22Rv1 (cell line): ENCODE results near the gene TCF25.

Source experiments
- ZFX ChIP-seq: fragments of 450-650 bp; IDR thresholded peaks from 2 replicates; pipeline ENCODE4 v1.6.1; 2017; ENCODE audit warnings: antibody characterized with exemption, borderline replicate concordance
- TF ChIP-seq, protein P1 (sequence below): fragments of 450-650 bp; IDR thresholded peaks from 2 replicates; pipeline ENCODE4 v1.5.1; 2017; ENCODE audit warnings: mild to moderate bottlenecking

DNA sequence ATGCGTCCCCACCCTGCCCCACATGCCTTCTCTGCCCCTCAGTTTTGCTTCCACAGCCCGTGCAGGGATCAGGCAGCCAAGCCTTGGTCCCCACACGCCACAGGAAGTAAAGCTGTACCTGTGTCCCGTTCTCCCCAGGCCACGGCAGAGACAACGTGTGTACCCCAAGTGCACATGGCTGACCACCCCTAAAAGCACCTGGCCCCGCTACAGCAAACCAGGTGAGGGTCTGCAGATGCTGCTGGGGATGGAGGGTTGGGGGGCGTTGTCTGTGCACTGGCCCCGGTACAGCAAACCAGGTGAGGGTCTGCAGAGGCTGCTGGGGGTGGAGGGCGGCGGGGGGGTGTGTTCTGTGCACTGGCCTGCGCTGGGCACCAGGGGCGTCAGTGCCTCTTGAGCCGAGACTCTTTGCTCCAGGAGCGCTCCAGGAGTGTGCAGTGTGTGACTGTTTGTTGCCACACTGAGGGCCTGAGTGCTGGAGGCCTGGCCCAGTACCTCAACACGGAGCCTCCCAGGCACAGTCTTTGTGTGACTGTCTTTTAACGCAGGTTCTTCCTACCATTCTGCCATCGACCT lies 18.8 kb downstream of the TCF25 start:
- TF ChIP-seq, protein P1, sequence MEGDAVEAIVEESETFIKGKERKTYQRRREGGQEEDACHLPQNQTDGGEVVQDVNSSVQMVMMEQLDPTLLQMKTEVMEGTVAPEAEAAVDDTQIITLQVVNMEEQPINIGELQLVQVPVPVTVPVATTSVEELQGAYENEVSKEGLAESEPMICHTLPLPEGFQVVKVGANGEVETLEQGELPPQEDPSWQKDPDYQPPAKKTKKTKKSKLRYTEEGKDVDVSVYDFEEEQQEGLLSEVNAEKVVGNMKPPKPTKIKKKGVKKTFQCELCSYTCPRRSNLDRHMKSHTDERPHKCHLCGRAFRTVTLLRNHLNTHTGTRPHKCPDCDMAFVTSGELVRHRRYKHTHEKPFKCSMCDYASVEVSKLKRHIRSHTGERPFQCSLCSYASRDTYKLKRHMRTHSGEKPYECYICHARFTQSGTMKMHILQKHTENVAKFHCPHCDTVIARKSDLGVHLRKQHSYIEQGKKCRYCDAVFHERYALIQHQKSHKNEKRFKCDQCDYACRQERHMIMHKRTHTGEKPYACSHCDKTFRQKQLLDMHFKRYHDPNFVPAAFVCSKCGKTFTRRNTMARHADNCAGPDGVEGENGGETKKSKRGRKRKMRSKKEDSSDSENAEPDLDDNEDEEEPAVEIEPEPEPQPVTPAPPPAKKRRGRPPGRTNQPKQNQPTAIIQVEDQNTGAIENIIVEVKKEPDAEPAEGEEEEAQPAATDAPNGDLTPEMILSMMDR: no peak
- no peak for TF ChIP-seq ZFX
